HG03135 (cell line): ENCODE data around the gene TANC1.
"Not testable (repeated sequence)": the region's sequence is repeated elsewhere in the genome, so short reads cannot be mapped to it uniquely, and the experiment has no call there.

ENCODE experiments used
- ATAC-seq: cut with Tn5 transposase; IDR thresholded peaks from one replicate; pipeline ENCODE4 v1.9.1; 2021; ENCODE audit warnings: mild to moderate bottlenecking, moderate library complexity; ENCODE audit not compliant: unreplicated experiment

The TANC1 gene

GRCh38 chr2:159134979-159135378 lies 166.5 kb downstream of the TANC1 start:
- no peak for ATAC-seq

- ATAC-seq: no peak
Observed at GRCh38 chr2:159136391-159136790, 168.0 kb downstream of the TANC1 start.

- no peak for ATAC-seq
Observed at GRCh38 chr2:159137511-159138241, 169.2 kb downstream of the TANC1 start.

- ATAC-seq: no peak
Observed at GRCh38 chr2:159138642-159139182, 170.3 kb downstream of the TANC1 start.

- ATAC-seq: no peak
Observed at GRCh38 chr2:159139216-159139933, 170.9 kb downstream of the TANC1 start.

- ATAC-seq: no peak
Observed at GRCh38 chr2:159140070-159140769, 171.8 kb downstream of the TANC1 start.

- ATAC-seq: not testable (repeated sequence)
Observed at GRCh38 chr2:159140821-159141220, 172.4 kb downstream of the TANC1 start.

GRCh38 chr2:159144776-159145614 lies 176.6 kb downstream of the TANC1 start:
- no peak for ATAC-seq

- no peak for ATAC-seq
Observed at GRCh38 chr2:159145745-159146354, 177.4 kb downstream of the TANC1 start.

GRCh38 chr2:159146996-159147666 lies 178.7 kb downstream of the TANC1 start:
- ATAC-seq: no peak

GRCh38 chr2:159147690-159148089 lies 179.2 kb downstream of the TANC1 start:
- no peak for ATAC-seq

- no peak for ATAC-seq
Observed at GRCh38 chr2:159148901-159149300, 180.5 kb downstream of the TANC1 start.

- ATAC-seq: no peak
Observed at GRCh38 chr2:159149747-159150146, 181.3 kb downstream of the TANC1 start.

GRCh38 chr2:159150280-159150746 lies 181.9 kb downstream of the TANC1 start:
- no peak for ATAC-seq

- no peak for ATAC-seq
Observed at GRCh38 chr2:159151198-159152127, 183.0 kb downstream of the TANC1 start.

- ATAC-seq: no peak
Observed at GRCh38 chr2:159152128-159152778, 183.8 kb downstream of the TANC1 start.

- no peak for ATAC-seq
Observed at GRCh38 chr2:159153063-159153462, 184.6 kb downstream of the TANC1 start.

- ATAC-seq: no peak
Observed at GRCh38 chr2:159153463-159153862, 185.0 kb downstream of the TANC1 start.
